SIG-M5 treated with dmso at 0.1 percent for 504 hours (cell line): Measurements from ENCODE around the gene DMBT1.

Source experiments
- DNase-seq: peaks from one replicate; lab custom pipeline; 2025; ENCODE audit not compliant: unreplicated experiment; lab: John Stamatoyannopoulos, UW

DMBT1 gene

GRCh38 chr10:122643931-122644534, 83.5 kb downstream of the DMBT1 start:
- DNase-seq = no peak

- no peak for DNase-seq
Measured at GRCh38 chr10:122646511-122647382, 86.2 kb downstream of the DMBT1 start.

GRCh38 chr10:122647383-122647968, 86.9 kb downstream of the DMBT1 start:
- DNase-seq = no peak

GRCh38 chr10:122648599-122649428, 88.3 kb downstream of the DMBT1 start:
- DNase-seq = peak; percentile 27

GRCh38 chr10:122649903-122650302, 89.3 kb downstream of the DMBT1 start:
- DNase-seq = no peak

GRCh38 chr10:122650331-122650730, 89.8 kb downstream of the DMBT1 start:
- DNase-seq = no peak

GRCh38 chr10:122655524-122656307, 95.2 kb downstream of the DMBT1 start:
- no peak for DNase-seq

GRCh38 chr10:122656308-122656705, 95.8 kb downstream of the DMBT1 start:
- DNase-seq = no peak

- no peak for DNase-seq
Measured at GRCh38 chr10:122656741-122657140, 96.2 kb downstream of the DMBT1 start.

- DNase-seq = no peak
Measured at GRCh38 chr10:122657255-122657654, 96.7 kb downstream of the DMBT1 start.

GRCh38 chr10:122657729-122658128, 97.2 kb downstream of the DMBT1 start:
- no peak for DNase-seq

- DNase-seq = no peak
Measured at GRCh38 chr10:122658356-122659049, 97.9 kb downstream of the DMBT1 start.

- DNase-seq = no peak
Measured at GRCh38 chr10:122659126-122659525, 98.6 kb downstream of the DMBT1 start.

- no peak for DNase-seq
Measured at GRCh38 chr10:122659651-122660050, 99.1 kb downstream of the DMBT1 start.

- DNase-seq = no peak
Measured at GRCh38 chr10:122660696-122661095, 100.1 kb downstream of the DMBT1 start.

GRCh38 chr10:122662231-122662630, 101.7 kb downstream of the DMBT1 start:
- no peak for DNase-seq

- DNase-seq = no peak
Measured at GRCh38 chr10:122663516-122664130, 103.1 kb downstream of the DMBT1 start.

- no peak for DNase-seq
Measured at GRCh38 chr10:122664501-122664900, 103.9 kb downstream of the DMBT1 start.

GRCh38 chr10:122665329-122665860, 104.8 kb downstream of the DMBT1 start:
- no peak for DNase-seq
